Activated CD4-positive, alpha-beta T cell treated with anti-CD3 and anti-CD28 coated beads, Interleukin-2, Interleukin-4, amounts not matched to agents 100 ng/mL and 50 ng/mL, durations not matched to agents 16 hours and 8 hours (primary cell): ENCODE results near the gene SNED1.

Experiments
- DNase-seq: peaks from one replicate; pipeline ENCODE4 v3.0.0-alpha.2; 2020; ENCODE audit warnings: low spot score

The SNED1 gene

DNA sequence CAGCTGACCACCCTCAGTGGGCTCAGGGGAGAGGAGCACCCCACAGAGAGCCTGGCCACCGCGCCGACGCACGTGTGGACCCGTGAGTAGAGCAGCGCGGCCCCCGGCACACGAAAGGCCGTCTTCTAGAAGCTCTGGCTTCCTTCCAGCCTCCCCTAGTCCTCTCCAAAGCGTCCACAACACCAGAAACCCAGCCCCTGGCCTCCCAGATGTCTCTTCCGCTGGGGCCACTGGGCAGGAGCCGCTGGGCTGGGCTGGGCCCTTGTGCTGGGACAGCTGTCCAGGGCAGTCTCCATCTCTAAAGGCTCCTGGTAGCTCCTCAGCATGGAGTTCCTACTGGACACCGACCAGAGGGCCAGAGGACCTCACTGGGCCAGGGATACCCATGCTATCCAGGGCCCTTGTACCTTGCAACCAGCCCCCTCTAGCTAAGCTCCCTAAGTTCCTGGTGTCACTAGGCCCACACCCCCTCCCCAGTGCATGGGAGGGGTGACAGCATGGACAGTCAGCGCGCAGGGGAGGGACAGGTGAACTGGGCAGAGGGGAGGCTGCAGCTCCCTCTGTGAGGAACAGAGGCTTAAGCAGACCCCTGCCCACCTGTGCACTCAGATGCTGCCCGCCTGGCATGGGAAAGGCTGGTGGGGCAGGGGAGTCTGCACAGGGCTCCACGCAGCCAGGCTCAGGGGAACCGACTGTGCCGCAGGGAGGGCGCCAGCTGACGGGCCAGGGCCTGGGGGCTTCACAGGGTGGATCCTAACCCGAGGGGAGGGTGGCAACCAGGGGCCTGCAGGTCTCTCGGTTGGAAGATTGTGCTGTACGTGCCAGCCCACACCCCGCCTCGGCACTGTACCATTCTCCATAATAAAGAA lies 70.8 kb downstream of the SNED1 start:
- no peak for DNase-seq

DNA sequence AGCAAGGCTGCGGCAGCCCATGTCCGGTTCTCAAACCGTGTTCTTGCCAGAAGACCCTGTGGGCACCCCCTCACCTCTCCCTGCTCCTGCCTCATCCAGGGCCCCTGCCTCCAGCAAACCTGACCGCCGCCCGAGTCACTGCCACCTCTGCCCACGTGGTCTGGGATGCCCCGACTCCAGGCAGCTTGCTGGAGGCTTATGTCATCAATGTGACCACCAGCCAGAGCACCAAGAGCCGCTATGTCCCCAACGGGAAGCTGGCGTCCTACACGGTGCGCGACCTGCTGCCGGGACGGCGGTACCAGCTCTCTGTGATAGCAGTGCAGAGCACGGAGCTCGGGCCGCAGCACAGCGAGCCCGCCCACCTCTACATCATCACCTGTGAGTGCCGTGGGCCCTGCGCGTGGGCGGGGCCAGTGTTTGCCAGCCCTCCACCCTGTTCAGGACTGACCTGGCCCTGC lies 71.4 kb downstream of the SNED1 start:
- DNase-seq = no peak

DNA sequence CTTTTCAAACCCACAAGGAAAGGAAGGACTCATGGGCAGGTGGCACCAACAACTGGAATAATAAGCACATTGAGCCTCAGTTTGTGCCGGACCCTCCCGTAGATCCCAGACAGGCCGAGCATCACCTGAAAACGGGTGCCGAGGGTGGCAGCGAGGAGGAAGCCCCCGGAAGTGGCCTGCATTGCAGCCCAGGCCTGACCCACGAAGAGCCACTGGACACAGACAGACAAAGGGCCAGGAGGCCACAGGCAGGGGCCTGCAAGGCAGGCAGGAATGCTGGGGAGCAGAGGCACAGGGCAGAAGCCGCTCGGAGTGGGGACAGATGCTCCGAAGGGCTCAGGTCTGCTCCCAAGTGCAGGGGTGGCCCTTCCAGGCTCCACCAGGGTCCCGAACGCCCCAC lies 71.9 kb downstream of the SNED1 start:
- DNase-seq = no peak

DNA sequence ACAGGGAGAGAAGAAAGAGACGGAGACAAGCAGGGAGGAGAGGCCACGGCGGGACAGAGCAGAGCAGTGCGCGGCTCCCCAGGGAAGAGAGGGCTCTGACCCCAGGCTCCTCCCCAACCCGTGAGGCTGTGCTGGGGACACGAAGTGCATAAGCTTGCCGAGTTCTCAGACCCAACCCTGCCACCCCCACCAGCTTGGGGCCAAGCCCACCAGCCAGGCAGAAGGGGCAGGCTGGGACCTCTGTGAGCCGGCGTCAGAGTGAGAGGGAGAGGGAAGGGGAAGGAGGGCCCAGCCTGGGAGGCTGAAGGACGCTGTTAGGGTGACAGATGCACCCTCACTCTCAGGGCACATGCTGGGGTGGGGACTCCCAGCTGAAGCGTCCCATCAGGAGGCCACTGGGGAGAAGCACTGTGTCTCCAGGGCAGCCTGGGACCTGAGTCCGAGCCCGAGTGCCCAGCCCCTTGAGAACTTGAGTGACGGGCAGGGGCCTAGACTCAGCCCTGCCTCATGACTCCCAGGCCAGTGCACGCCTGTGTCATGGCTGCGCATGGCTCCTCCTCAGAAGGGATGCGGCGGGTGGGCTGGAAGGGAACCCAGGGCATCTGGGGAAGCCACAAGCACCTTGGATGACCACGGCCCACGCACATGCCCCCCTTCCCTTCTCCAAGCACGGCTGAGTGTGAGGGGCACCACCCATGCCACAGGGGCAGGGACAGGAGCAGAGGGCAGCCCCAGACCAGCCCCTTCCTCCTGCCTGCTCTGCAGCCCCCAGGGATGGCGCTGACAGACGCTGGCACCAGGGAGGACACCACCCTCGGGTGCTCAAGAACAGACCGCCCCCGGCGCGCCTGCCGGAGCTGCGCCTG lies 72.6 kb downstream of the SNED1 start:
- DNase-seq = no peak

DNA sequence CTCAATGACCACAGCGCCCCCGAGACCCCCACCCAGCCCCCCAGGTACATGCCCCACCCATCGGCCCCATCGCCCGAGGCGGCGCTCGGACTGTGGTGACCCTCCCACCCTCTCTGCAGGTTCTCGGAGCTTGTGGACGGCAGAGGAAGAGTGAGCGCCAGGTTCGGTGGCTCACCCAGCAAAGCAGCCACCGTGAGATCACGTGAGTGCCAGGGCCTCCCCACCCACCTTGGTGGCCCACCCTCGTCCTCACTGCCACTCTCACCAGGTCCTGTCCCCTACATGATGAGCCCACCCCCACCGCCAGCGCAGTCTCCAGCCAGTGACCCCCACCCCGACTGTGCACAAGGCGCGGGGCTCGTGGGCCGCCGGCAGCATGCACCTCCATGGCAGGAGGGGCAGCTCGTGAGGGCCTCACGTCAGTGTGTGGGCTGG lies 73.3 kb downstream of the SNED1 start:
- no peak for DNase-seq

DNA sequence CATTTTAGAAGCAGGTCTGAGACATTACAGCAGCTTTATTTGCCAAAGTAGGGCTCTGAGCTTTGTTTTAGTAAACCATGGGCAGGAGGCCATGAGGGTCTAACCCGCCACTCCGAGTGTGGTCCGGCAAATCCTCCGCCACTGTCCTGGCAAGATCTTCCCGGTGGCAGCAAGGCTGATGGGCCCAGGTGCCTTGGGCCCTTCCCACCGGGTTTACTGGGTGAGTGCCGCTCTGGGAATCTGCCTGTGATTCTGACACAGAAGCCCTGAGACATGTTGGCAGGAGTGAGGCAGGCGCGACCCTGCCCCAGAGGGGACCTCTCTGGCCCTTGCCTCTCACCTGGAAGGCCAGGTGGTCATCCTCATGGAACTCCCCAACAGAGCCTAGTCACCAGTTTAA lies 73.7 kb downstream of the SNED1 start:
- DNase-seq = no peak

DNA sequence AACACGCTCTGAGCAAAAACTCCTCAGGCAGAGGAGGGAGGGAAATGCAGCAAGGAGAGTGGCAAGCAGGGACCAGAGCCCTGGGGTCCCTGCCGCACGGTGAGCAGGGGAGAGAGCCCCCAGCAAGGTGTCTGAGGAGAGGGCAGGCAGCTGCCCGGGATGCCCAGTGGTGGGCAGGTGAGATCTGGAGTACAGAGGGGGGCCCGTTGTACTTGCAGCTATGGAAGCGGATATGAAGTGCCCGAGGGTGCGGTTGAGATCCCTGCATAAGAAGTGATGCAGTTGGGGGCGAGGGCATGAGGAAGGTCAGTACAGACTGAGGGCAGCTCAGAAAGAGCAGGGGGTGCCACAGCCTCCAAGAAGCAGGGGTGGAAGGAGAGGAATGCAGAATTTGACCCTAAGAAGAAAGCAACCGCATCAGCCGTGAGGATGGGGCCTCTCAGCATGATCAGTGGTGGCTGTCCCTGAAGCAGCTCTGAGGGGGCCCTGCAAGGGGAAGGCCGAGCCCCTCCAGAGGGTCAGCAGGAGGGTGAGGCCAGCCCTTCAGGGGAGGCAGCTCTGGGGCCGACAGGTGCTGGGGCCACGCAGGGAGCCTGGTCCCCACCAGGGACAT lies 74.2 kb downstream of the SNED1 start:
- no peak for DNase-seq

DNA sequence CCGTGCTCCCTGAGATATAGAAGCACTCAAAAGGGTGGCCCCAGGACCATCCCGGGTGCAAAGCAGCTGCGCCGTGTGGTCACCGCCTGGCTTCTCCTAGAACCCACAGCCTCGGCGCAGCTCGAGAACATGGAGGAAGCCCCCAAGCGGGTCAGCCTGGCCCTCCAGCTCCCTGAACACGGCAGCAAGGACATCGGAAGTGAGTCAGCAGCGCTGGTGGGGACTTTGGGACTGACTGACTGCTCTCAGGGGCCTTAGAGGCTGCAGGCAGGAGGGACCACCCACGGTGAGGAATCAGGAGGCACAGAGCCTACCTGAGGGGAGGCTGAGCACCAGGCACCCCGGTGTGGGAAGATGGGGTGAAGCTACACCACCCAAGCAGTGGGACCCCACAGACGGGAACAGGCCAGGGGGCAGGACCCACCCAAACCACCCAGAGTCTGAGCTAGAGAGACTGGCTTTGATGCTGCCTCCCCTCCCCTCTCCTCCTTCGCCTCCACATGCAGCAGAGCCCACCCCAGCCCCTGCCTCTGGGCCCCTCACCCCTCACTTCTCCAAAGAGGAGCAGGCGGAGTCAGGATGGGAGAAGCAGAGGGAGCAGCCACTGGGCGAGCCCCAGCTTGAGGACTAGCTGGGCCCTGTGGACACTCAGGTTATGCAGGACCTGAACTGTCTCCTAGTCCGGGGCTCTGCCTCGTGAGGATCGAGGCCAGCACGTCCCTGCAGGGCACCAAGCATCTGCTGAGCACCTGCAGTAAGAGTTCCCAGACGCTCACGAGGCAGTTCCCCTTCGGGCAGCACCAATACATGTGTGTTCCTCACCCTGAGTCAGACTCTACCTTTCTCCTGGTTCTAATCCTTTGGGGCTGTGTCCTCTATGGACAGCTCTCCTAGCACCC lies 75.0 kb downstream of the SNED1 start:
- no peak for DNase-seq

DNA sequence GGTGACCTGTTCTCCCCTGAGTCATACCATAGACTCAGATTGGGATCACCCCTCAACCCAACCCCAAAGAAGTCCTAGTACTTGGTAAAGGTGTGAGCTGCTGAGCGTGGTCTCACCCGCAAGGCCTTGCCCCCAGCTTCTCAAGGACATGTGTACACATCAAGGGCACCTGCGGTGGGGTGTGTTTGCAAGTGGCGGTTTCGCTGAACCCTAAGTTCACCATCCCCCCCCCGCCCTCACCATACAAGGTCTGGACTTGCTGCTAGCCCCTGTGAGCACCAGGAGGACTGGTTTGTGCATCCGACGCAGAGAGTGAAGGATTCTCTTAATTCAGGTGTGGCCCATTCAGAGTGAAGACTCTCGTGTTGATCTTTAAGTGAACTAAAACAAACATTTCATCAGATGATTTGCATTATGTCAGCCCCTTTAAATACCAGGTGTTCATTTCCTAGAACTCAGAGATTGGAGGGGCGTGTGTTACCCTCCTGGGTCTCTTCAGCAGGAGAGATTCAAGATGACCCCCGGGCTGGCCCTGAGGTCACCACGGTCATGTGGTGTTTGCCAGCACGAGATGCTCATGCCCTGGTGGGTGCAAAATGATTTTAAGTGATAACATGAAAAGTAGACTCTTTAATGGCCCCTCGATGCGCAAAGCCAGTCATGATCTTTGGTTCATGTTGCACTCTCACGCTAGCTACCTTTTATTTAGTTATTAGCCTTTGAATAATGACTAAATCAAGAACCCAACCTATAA lies 75.8 kb downstream of the SNED1 start:
- DNase-seq = no peak

DNA sequence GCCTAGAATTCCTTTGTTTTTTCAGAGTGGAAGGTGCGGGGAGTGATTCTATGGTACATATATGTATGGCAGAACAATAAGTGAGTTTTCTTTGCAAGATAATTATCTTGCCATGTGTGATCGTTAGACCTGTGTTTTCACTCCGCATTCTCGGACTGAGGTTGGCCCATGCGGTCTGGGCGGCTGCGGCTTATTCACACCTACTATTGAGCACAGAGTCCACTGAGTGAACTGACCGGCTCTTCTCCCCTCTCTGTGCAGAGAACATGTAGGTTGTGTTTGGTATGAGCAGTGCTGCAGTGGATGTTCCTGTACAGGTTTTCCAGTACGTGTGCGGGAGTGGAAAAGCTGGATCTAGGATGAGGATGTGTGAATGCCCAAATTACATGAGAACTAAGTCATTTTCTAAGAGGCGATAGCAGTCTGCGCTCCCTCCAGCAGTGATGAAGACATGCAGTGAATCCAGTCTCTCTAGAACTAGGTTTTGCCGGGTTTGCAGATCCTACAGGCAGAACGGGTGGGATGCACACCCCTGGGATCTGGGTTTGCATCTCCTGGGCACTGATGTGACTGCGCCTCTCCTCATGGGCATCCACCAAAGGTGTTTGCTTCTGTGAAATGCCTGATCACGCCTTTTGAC lies 76.6 kb downstream of the SNED1 start:
- no peak for DNase-seq

DNA sequence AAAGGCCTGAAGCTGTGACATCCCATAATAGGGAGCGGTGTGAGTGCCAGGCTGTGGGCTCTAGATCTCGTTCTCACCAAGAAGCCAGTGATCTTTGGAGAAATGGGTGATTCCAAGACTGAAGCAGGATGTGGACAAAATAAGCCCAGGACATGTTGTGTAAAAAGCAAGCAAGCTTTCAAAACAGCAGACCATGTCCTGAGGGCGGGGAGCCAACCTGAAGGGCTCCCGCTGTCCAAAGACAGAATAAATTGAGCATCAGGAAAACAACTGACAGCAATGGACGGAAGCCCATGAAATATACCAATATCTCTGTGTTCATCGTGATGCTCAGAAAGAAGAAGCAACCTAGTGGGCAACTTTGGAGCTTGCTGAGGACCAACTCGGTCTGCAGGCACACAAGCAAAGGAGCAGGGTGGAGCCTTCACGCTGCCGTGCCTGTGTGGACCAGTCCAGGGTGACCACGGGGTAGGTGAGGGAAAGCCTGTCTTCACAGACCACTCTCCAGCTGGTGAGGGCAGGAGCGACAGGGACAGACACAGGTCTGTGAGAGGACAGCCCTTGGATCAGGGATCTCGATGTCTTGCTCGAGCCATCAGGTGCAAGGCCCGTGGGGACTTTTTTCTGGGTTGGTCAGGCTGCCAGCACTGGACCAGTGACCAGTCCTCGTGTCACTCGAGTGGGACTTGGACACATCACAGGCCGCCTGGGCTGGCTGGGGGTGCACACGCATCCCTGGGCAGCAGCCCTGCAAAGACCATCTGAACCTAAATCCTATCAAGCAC lies 82.2 kb downstream of the SNED1 start:
- DNase-seq = no peak

DNA sequence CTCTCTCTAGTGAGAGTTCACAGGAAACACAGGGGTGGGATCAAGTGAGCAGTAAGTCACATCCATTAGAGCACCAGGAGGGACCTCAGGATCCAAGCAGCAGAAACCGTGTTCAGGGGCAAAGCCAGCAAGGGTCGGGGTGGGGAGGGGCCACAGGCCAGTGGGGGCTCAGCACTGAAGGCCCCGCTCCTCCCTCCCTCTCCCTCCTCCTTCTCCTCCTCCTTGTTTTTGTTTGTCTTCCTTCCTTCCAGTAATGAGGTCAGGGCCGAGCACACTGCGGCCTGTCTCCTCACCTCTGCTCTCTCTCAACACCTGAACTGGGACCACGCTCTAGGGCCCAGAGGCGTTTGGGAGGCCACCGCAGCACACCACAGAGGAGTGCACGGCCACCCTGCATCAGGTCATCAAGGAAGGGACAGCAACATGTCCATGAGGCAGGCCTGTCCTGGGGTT lies 82.8 kb downstream of the SNED1 start:
- no peak for DNase-seq

DNA sequence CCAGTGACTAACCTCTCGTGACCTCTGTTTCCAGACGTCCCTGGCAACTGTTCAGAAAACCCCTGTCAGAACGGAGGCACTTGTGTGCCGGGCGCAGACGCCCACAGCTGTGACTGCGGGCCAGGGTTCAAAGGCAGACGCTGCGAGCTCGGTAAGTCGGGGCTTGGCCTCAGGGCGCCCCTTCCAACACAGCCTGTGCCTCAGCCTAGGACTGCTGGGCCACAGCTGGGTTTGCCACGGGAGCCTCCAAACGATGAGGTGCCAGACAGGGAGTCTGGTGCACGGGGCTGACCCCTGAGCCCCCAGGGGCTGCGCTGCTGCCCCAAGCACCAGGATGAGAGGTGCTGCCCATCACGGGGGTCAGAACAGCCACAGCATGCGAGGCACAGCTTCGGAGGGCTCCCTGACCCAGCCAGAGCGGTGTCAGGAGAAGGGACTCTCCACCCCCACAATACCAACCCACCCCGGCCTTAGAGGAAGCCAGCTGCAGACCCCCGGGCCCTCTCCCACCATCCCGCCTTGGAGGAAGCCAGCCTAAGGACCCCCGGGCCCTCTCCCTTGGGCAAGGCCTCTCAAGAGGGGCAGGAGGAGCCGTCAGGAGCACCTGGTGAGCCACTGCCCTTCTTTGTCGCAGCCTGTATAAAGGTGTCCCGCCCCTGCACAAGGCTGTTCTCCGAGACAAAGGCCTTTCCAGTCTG lies 83.4 kb downstream of the SNED1 start:
- no peak for DNase-seq

DNA sequence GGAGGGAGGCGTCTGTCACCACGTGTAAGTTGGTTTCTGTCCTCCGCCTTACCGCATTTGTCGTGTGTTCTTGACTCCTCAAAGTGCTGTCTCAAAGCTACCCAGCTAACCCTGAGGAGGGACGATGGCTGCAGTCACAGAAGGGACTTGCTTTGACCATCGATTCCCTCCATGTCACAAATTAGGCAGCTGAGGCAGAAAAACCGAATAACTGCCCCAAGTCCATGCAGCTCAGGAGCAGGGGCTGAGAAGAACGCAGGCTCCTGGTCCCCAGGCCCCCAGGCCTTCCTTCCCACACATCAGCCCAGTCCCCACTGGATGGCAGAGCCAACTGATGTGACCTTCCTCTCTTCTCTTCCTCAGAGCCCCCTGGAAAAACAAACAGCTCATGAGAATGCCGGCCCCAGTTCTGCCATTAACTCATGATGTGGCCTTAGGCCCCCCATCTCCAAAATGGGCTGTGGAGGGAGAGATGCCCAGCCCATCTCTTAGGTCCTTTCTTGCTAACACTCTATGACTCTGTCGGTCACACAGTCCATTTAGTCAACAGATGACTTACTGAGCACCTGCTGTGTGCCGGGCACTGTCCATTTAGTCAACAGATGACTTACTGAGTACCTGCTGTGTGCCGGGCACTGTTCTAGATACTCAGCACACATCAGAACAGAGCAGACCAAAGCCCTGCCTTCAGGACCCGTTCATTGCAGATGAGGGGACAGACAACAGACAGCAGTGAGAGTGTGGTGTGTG lies 84.1 kb downstream of the SNED1 start:
- DNase-seq = no peak

DNA sequence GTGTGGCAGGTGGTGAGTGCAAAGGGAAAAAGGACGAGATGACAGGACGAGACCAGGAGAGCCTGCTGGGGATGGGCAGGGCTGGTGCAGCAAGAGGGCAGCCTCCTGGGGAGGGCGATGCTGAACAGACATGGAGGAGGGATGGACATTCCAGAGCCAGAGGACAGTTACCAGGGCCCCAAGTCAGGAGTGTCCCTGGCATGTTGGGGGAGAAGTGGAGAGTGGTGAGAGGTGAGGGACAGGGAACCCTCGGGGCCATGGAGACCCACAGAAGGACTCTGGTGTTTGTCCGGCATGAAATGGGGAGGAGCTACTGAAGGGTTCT lies 84.6 kb downstream of the SNED1 start:
- DNase-seq = no peak

DNA sequence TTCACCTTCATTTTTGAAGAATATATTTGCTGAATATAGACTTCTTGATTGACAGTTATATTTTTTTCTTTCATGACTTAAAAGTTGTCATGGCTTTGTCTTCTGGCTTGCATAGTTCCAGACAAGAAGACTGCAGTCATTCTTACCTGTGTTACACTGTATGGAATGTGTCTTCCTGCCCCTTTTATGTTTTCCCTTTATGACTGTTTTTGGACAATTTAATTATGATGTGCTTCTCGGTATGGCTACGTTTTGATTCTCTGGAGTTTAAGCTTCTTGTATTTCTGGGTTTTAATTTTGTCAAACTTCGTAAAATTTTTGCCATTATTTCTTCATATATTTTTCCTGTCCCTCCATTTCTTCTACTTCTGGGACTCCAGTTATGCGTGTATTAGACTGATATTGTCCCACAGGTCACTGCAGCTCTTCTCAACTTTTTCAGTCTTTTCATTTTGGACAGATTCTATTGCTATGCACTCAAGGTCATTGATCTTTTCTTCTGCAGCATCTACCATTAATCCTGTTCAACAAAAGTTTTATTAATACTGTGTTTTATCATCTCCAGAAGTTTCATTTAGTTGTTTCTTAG lies 86.5 kb downstream of the SNED1 start:
- no peak for DNase-seq

DNA sequence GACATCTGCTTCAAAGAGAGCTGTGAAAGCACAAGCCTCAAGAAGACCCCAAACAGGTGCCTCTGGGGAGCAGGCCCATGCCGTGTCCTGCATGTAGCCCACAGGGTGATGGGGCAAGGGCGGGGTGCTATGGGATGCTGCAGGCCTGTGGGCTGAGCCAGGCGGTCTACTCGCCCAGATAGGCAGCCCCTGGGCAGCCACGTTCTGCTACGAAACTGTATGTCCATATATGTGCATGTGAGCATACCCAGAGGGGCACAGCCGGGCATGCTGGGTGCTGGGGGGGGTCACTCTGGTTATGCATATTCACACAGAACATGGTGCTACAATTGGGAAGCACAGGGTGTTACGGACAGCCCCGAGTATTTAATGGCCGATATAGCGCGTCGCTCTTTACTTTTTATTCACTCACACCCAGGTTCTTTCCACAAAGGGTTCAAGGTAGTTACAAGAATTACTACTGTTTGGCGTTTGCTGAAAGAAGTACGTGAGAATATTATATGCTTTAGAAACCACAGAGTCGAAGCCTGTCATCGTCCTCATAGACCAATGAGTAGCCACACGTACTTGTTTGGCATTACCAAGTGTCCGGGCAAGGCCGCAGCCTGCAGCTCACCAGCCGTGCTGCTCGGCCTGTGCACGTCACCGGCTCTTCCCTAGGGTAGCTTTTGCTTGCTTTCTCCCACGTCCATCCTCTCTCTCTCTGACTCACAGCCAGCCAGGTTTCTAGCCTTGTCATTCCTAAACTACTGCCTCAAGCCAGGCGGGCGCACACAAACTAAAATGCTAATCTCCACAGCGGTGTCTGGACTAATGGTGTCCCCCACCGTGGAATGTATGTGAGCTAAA lies 89.2 kb downstream of the SNED1 start:
- no peak for DNase-seq
